WI38 (cell line): ENCODE measurements around the gene POLR2B.
"Not testable (repeated sequence)": the region's sequence is repeated elsewhere in the genome, so short reads cannot be mapped to it uniquely, and the experiment has no call there.

ENCODE experiments used
- H3K4me3 ChIP-seq: 2 replicates; pipeline ENCODE4 v1.5.1; 2011; ENCODE audit warnings: low read depth, mild to moderate bottlenecking, control low read depth, low read length
- CTCF ChIP-seq: IDR thresholded peaks from 2 replicates; pipeline ENCODE4 v1.5.1; 2012; ENCODE audit warnings: low read depth, mild to moderate bottlenecking, control low read depth, low read length

POLR2B gene

GRCh38 chr4:56978750-56979303 is at the start of gene POLR2B:
TSS of gene POLR2B (plus strand) at chr4:56978896. CDS start at chr4:56978986, 90 bp downstream.
- TF ChIP-seq CTCF = no peak

GRCh38 chr4:56930638-56931037 is 48.1 kb upstream of the POLR2B start:
- H3K4me3 ChIP-seq = no peak overlapping the region
- no peak for TF ChIP-seq CTCF

More at GRCh38 chr4:56978750-56979303, at the start of gene POLR2B:
- H3K4me3 ChIP-seq = peak within 1 kb of the TSS; percentile 66

GRCh38 chr4:56931924-56932323 is 46.8 kb upstream of the POLR2B start:
- H3K4me3 ChIP-seq = no peak overlapping the region
- no peak for TF ChIP-seq CTCF

GRCh38 chr4:56937262-56937661 is 41.4 kb upstream of the POLR2B start:
- H3K4me3 ChIP-seq = no peak overlapping the region
- TF ChIP-seq CTCF = no peak

- H3K4me3 ChIP-seq = not testable (repeated sequence)
These were observed 38.9 kb upstream of the POLR2B start for GRCh38 chr4:56939826-56940225.

GRCh38 chr4:56940403-56940802 is 38.3 kb upstream of the POLR2B start:
- TF ChIP-seq CTCF = no peak
- H3K4me3 ChIP-seq = no peak overlapping the region

- no peak overlapping the region for H3K4me3 ChIP-seq
- no peak for TF ChIP-seq CTCF
These were observed 37.7 kb upstream of the POLR2B start for GRCh38 chr4:56940971-56941370.

- TF ChIP-seq CTCF = no peak
These were observed 37.3 kb upstream of the POLR2B start for GRCh38 chr4:56941403-56941802.

More at GRCh38 chr4:56941403-56941802, 37.3 kb upstream of the POLR2B start:
- H3K4me3 ChIP-seq = no peak overlapping the region
